ENCODE measurements around the gene NXF1. TPM values are rescaled to one million over a fixed set of nuclear protein-coding genes. Genes with fewer than 3 reads are reported as not detected.

Gene NXF1
- total and polyA plus RNA-seq, 2 donors (not counting 1 experiment from before 2014, with no cell fraction given) = 161 to 262 TPM

GRCh38 chr11:62851807-62852522 lies 46.7 kb upstream of the NXF1 start:
- 62% methylated on average over 3 of the region's 3 CpGs for WGBS (ENCODE audit: insufficient coverage)
- peaks cover 43% of the 10 kb centered on the region for H3K79me2 ChIP-seq (ENCODE audit: control insufficient read depth, insufficient read depth, low read length)
- H3K4me1 Mint-ChIP-seq = peaks cover 52% of the 10 kb centered on the region
- no peak overlapping the region for H3K4me3 ChIP-seq (ENCODE audit: control extremely low read depth in 1 of 5, extremely low read depth in 1 of 5, insufficient read depth in 1 of 5, low read depth in 2 of 5, low read length in 4 of 5)
- CTCF ChIA-PET = interaction anchor here (1.1 to 1.9 kb wide), 3 partner anchors 9 to 62 kb away, joined by 4 to 7 read pairs (median 5); no protein-coding TSS in a partner anchor
- peak overlapping the region; percentile 70 for H3K27ac Mint-ChIP-seq
- no peak overlapping the region for H3K9ac ChIP-seq (ENCODE audit: low read length)
- H3K27me3 Mint-ChIP-seq = no peaks in the 10 kb centered on the region
- H3K27me3 ChIP-seq (replicated peaks in 1 of 4; ENCODE audit: control extremely low read depth in 1 of 4, control insufficient read depth in 3 of 4, insufficient read depth in 4 of 4, low read length in 3 of 4) = no peaks in the 10 kb centered on the region
- H3K4me3 Mint-ChIP-seq = peak overlapping the region; percentile 38
- H3K9me3 ChIP-seq (ENCODE audit: control extremely low read depth in 1 of 3, control insufficient read depth in 2 of 3, insufficient read depth in 1 of 3, low read length in 2 of 3) = no peaks in the 10 kb centered on the region
- ATAC-seq (ENCODE audit: low read depth) (no peak), DNase-seq (peak; percentile 40)
- H4K20me1 ChIP-seq (ENCODE audit: control insufficient read depth, insufficient read depth, low read length, poor library complexity, severe bottlenecking) = peaks cover 26% of the 10 kb centered on the region
- no peak for TF ChIP-seq EZH2 (IDR thresholded peaks at IDR 0.05; ENCODE audit: borderline replicate concordance, insufficient read depth, low read depth, low read length, poor library complexity, severe bottlenecking)
- TF ChIP-seq, protein P1, sequence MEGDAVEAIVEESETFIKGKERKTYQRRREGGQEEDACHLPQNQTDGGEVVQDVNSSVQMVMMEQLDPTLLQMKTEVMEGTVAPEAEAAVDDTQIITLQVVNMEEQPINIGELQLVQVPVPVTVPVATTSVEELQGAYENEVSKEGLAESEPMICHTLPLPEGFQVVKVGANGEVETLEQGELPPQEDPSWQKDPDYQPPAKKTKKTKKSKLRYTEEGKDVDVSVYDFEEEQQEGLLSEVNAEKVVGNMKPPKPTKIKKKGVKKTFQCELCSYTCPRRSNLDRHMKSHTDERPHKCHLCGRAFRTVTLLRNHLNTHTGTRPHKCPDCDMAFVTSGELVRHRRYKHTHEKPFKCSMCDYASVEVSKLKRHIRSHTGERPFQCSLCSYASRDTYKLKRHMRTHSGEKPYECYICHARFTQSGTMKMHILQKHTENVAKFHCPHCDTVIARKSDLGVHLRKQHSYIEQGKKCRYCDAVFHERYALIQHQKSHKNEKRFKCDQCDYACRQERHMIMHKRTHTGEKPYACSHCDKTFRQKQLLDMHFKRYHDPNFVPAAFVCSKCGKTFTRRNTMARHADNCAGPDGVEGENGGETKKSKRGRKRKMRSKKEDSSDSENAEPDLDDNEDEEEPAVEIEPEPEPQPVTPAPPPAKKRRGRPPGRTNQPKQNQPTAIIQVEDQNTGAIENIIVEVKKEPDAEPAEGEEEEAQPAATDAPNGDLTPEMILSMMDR (IDR thresholded peaks at IDR 0.05) = no peak
- no peak overlapping the region for H2AFZ ChIP-seq (ENCODE audit: insufficient read depth, low read depth, low read length, poor library complexity, severe bottlenecking)
- POLR2A ChIA-PET = interaction anchor here (1.0 to 3.5 kb wide), 7 partner anchors 9 to 230 kb away, joined by 3 to 24 read pairs (median 4); partner anchors contain the start of genes B3GAT3, C11orf98, CSKMT and STX5
- H3K9me3 Mint-ChIP-seq (ENCODE audit: insufficient read depth) = no peaks in the 10 kb centered on the region
- no peak overlapping the region for H3K4me2 ChIP-seq (replicated peaks; ENCODE audit: low read depth, low read length, poor library complexity, severe bottlenecking)
- H3K4me1 ChIP-seq (ENCODE audit: control insufficient read depth in 2 of 2, insufficient read depth in 2 of 2, low read length in 2 of 2) = peaks cover 39 to 49% of the 10 kb centered on the region in 2 donors
- H3K36me3 ChIP-seq (replicated peaks in 1 of 2; ENCODE audit: control extremely low read depth in 1 of 2, control insufficient read depth in 1 of 2, extremely low read depth in 1 of 2, insufficient read depth in 2 of 2, low read length in 1 of 2) = peaks cover 17 to 39% of the 10 kb centered on the region in 2 experiments
- peak overlapping the region in 1 of 2 donors; percentile 9 for H3K27ac ChIP-seq (ENCODE audit: low read length in 2 of 2)
- intact Hi-C loops (cut with micrococcal nuclease) = no loop called here

Measured in B cell (primary cell).